Uterus (tissue), 4 donors: ENCODE data around the gene TM9SF1. TPM values are rescaled to one million over a fixed set of nuclear protein-coding genes. Genes with fewer than 3 reads are reported as not detected.

Experiments
- DNase-seq, 2 donors: peaks; one replicate each; pipeline ENCODE4 v3.0.0-alpha.2; 2019 to 2020
- H3K27ac ChIP-seq, 2 donors: fragments of 200-600 bp; sonication (generic); 1 replicate in 1 of 2; 2 replicates in 1 of 2; pipeline ENCODE4 v1.5.1; 2016 to 2018
- H3K27me3 ChIP-seq, 2 donors: fragments of 200-600 bp; sonication (generic); one replicate each; pipeline ENCODE4 v1.5.1; 2018 to 2019; ENCODE audit warnings: control low read depth in 1 of 2
- H3K36me3 ChIP-seq, 2 donors: fragments of 200-600 bp; sonication (generic); one replicate each; pipeline ENCODE4 v1.5.1; 2019; ENCODE audit warnings: control low read depth in 1 of 2
- H3K4me1 ChIP-seq, 2 donors: fragments of 200-600 bp; sonication (generic); one replicate each; pipeline ENCODE4 v1.5.1; 2018 to 2019; ENCODE audit warnings: control low read depth in 1 of 2
- H3K4me3 ChIP-seq, 2 donors: fragments of 200-600 bp; sonication (generic); 1 replicate in 1 of 2; 2 replicates in 1 of 2; pipeline ENCODE4 v1.5.1; 2018 to 2019; ENCODE audit warnings: mild to moderate bottlenecking in 1 of 2
- H3K9me3 ChIP-seq, 2 donors: fragments of 200-600 bp; sonication (generic); one replicate each; pipeline ENCODE4 v1.5.1; 2019; ENCODE audit warnings: control low read depth in 1 of 2
- CTCF ChIP-seq, 4 experiments: fragments of 200-600 bp in 2 of 4; fragments of 450-650 bp in 2 of 4; sonication (generic) in 2 of 4; IDR thresholded peaks; one replicate each; pipeline ENCODE4 v1.5.1; 2016 to 2019; ENCODE audit warnings: antibody characterized with exemption in 4 of 4, mild to moderate bottlenecking in 2 of 4, moderate library complexity in 1 of 4
- POLR2A ChIP-seq, 2 donors: fragments of 450-650 bp; IDR thresholded peaks; one replicate each; pipeline ENCODE4 v1.6.1; 2016; ENCODE audit warnings: antibody characterized with exemption in 2 of 2, mild to moderate bottlenecking in 1 of 2, moderate library complexity in 1 of 2
- intact Hi-C: fragments of 100-400 bp; cut with DNase I; formaldehyde crosslinking; loops from one replicate; pipeline ENCODE4 v1.15.1; 2023; ENCODE audit warnings: low total_unique reads
- total RNA-seq, 4 donors: library from RNA; depleted of rRNA in 3 of 4; stranded (reverse); fragments of >200 nt in 3 of 4; gene quantifications; one replicate each; pipeline versions ENCODE4 v1.1.0 to v1.2.4, GENCODE V29; 2014 to 2023
- donor health status: DM: yes; HTN: yes; CAD: no.

TM9SF1 gene
- total RNA-seq, 4 donors from 2014 or later: 31.2 to 79.8 (median 52.4) TPM

GRCh38 chr14:24179961-24180796 lies 15.1 kb downstream of the TM9SF1 start:
- Histone ChIP-seq H3K27me3 (no peaks in the 10 kb centered on the region), H3K36me3 (no peaks in the 10 kb centered on the region), H3K9me3 (no peaks in the 10 kb centered on the region), H3K27ac (peak overlapping the region; percentile 78 to 79), H3K4me3 (no peak overlapping the region), H3K4me1 (no peaks in the 10 kb centered on the region)
- DNase-seq: peak in 1 of 2 donors; percentile 42
- intact Hi-C loops: no loop called here
- TF ChIP-seq POLR2A (IDR thresholded peaks at IDR 0.05): no peak
- TF ChIP-seq CTCF (IDR thresholded peaks at IDR 0.05): no peak

- Histone ChIP-seq H3K27me3 (no peaks in the 10 kb centered on the region), H3K9me3 (no peaks in the 10 kb centered on the region), H3K36me3 (no peaks in the 10 kb centered on the region), H3K4me3 (no peak overlapping the region), H3K27ac (peak overlapping the region; percentile 78 to 79), H3K4me1 (no peaks in the 10 kb centered on the region)
- TF ChIP-seq POLR2A (IDR thresholded peaks at IDR 0.05) (no peak), CTCF (IDR thresholded peaks at IDR 0.05) (no peak)
- DNase-seq: no peak
- intact Hi-C loops: no loop called here
Measured at GRCh38 chr14:24179294-24179960, 15.8 kb downstream of the TM9SF1 start.

- H3K36me3 ChIP-seq: no peaks in the 10 kb centered on the region
- H3K27ac ChIP-seq: peak overlapping the region in 1 of 2 donors; percentile 78
Measured at GRCh38 chr14:24178399-24179178, 16.7 kb downstream of the TM9SF1 start.

GRCh38 chr14:24177891-24178290 lies 17.4 kb downstream of the TM9SF1 start:
- Histone ChIP-seq H3K36me3 (no peaks in the 10 kb centered on the region), H3K4me3 (no peak overlapping the region), H3K27ac (no peak overlapping the region), H3K4me1 (no peaks in the 10 kb centered on the region), H3K27me3 (no peaks in the 10 kb centered on the region), H3K9me3 (no peaks in the 10 kb centered on the region)
- no peak for TF ChIP-seq POLR2A (IDR thresholded peaks at IDR 0.05)
- TF ChIP-seq CTCF (IDR thresholded peaks at IDR 0.05): no peak
- DNase-seq: no peak
- intact Hi-C loops: no loop called here

More at GRCh38 chr14:24178399-24179178, 16.7 kb downstream of the TM9SF1 start:
- Histone ChIP-seq H3K27me3 (no peaks in the 10 kb centered on the region), H3K4me1 (no peaks in the 10 kb centered on the region), H3K9me3 (no peaks in the 10 kb centered on the region), H3K4me3 (no peak overlapping the region)
- no peak for DNase-seq
- TF ChIP-seq POLR2A (IDR thresholded peaks at IDR 0.05) (no peak), CTCF (IDR thresholded peaks at IDR 0.05) (no peak)
- intact Hi-C loops: no loop called here
